Pancreas (tissue), 10 donors: ENCODE results near the gene TREX2. TPM values are rescaled to one million over a fixed set of nuclear protein-coding genes. Genes with fewer than 3 reads are reported as not detected.

Experiments used
- ATAC-seq, 4 donors: fragments of 200-7000 bp; cut with Tn5 transposase; one replicate each; pipeline versions ENCODE4 v1.8.0 to v1.9.1; 2020; ENCODE audit warnings: mild to moderate bottlenecking in 4 of 4, moderate library complexity in 4 of 4
- DNase-seq, 6 donors: peaks; one replicate each; pipeline ENCODE4 v3.0.0-alpha.2; 2020
- FAIRE-seq: peaks from 2 replicates; lab custom pipeline; 2012; peaks lifted over from hg19 to GRCh38; lab: Jason Lieb, UNC
- H3K27ac ChIP-seq, 4 donors: fragments of 200-600 bp; sonication (generic); 1 replicate in 3 of 4; 2 replicates in 1 of 4; pipeline versions ENCODE4 v1.5.0 to v1.8.0; 2020
- H3K27me3 ChIP-seq, 4 donors: fragments of 200-600 bp; one replicate each; pipeline ENCODE4 v1.8.0; 2021
- H3K36me3 ChIP-seq, 3 donors: fragments of 200-600 bp; sonication (generic) in 1 of 3; one replicate each; pipeline versions ENCODE4 v1.5.0 to v1.8.0; 2020 to 2021
- H3K4me1 ChIP-seq, 3 donors: fragments of 200-600 bp; one replicate each; pipeline ENCODE4 v1.8.0; 2021
- H3K4me3 ChIP-seq, 4 donors: fragments of 200-600 bp; sonication (generic) in 2 of 4; one replicate each; pipeline versions ENCODE4 v1.5.0 to v1.8.0; 2020 to 2021
- H3K9me3 ChIP-seq, 4 donors: fragments of 200-600 bp; one replicate each; pipeline ENCODE4 v1.8.0; 2021
- WGBS, 2 donors: extraction: QIAGEN DNeasy Blood & Tissue Kit; methylation state at CpG; one replicate each; pipeline ENCODE4 v1.1.7; 2013; 5-methylcytosine and 5-hydroxymethylcytosine counted together
- intact Hi-C, 3 donors: fragments of 100-400 bp; cut with DNase I; formaldehyde crosslinking; loops; one replicate each; pipeline versions ENCODE4 v1.11.1 to v1.14.2; 2022
- polyA plus RNA-seq, 2 donors: library from polyadenylated mRNA; stranded (reverse); fragments of 200-250 nt; gene quantifications; one replicate each; pipeline ENCODE4 v1.2.3, GENCODE V29; 2013
- total RNA-seq, 6 donors: library from RNA; stranded (reverse); fragmentation: NEBNext Ultra II Directional in 4 of 6; extraction: Animal tissue kit (Norgen Biotek cat#: 25700) in 4 of 6; gene quantifications; one replicate each; pipeline versions ENCODE4 v1.2.1 to v1.2.4, GENCODE V29; 2021 to 2023
- TF ChIP-seq, protein P1 (sequence below), 4 donors: fragments of 200-600 bp; sonication (generic) in 3 of 4; IDR thresholded peaks; one replicate each; pipeline versions ENCODE4 v1.5.0 to v1.8.0; 2021; ENCODE audit warnings: antibody characterized with exemption in 4 of 4
- donor health status: healthy with polysubstance abuse.
- donor health status: DM: no; HTN: no; CAD: no; lungs with moderate emphysema.
- donor health status: DM: no; HTN: no; CAD: no.
- donor health status: control.
- donor health status: control.
- donor health status: Bipolar disorder and iron deficiency.
- donor health status: DM: yes; HTN: yes; CAD: no.
- donor health status: DM: no; HTN: no; CAD: no.
- donor health status: DM: no; HTN: no; CAD: no.
- donor health status: DM: yes; HTN: yes; CAD: no.

TREX2 gene
- total and polyA plus RNA-seq, 8 donors: 0.19 to 0.91 (median 0.55) TPM; not detected in 1

- no peak overlapping the region for H3K4me3 ChIP-seq
- intact Hi-C loops: no loop called here
- H3K9me3 ChIP-seq: no peaks in the 10 kb centered on the region
- 47 to 58% methylated on average over 12 of the region's 12 CpGs for WGBS, 2 donors
- ATAC-seq (no peak), DNase-seq (no peak), FAIRE-seq (no peak)
- H3K27me3 ChIP-seq: peaks cover 0 to 7% (median 2%) of the 10 kb centered on the region in 4 donors
- no peaks in the 10 kb centered on the region for H3K4me1 ChIP-seq
- TF ChIP-seq, protein P1, sequence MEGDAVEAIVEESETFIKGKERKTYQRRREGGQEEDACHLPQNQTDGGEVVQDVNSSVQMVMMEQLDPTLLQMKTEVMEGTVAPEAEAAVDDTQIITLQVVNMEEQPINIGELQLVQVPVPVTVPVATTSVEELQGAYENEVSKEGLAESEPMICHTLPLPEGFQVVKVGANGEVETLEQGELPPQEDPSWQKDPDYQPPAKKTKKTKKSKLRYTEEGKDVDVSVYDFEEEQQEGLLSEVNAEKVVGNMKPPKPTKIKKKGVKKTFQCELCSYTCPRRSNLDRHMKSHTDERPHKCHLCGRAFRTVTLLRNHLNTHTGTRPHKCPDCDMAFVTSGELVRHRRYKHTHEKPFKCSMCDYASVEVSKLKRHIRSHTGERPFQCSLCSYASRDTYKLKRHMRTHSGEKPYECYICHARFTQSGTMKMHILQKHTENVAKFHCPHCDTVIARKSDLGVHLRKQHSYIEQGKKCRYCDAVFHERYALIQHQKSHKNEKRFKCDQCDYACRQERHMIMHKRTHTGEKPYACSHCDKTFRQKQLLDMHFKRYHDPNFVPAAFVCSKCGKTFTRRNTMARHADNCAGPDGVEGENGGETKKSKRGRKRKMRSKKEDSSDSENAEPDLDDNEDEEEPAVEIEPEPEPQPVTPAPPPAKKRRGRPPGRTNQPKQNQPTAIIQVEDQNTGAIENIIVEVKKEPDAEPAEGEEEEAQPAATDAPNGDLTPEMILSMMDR (IDR thresholded peaks at IDR 0.05): no peak
- H3K36me3 ChIP-seq: no peaks in the 10 kb centered on the region
- no peak overlapping the region for H3K27ac ChIP-seq
Observed at GRCh38 chrX:153416781-153417450, 28.9 kb downstream of the TREX2 start.

DNA sequence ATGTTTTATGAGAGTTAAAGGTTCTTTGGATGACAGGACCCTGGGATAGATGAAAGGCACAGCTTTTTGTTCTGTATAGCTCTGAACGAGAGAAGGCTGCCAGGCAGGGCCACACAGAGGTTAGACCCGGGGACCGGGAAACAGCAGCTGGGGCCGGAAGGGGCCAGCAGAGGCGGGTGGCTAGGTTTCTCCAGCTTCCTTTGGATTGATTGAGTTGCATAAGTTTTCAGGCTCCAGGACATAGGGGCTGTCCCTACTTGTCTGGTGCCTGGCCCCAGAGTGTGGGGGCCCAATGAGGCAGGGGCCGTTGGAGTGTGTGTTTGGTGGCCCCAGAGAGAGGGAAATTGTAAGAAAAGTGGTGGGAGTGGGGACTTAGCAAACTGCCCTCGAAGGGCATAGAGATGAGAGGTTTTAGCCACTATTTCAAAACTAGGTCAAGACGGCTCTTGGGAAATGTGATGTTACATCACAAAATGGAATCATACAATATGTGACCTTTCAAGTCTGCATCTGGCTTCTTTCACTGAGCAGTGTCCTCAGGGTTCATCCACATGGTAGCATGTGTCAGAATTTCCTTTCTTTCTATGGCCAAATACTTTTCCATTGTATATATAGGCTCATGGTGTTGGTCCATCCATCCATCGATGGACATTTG, 30.9 kb downstream of the TREX2 start:
- no peak for DNase-seq
- no peaks in the 10 kb centered on the region for H3K36me3 ChIP-seq
- WGBS, 2 donors: 62 to 67% methylated on average over 9 of the region's 9 CpGs
- FAIRE-seq: no peak
- peaks cover 0 to 7% (median 2%) of the 10 kb centered on the region in 4 donors for H3K27me3 ChIP-seq
- H3K4me3 ChIP-seq: no peak overlapping the region
- H3K27ac ChIP-seq: no peak overlapping the region
- no peaks in the 10 kb centered on the region for H3K4me1 ChIP-seq
- no peaks in the 10 kb centered on the region for H3K9me3 ChIP-seq
- no peak for ATAC-seq
- TF ChIP-seq, protein P1 (IDR thresholded peaks at IDR 0.05): no peak
- intact Hi-C loops: no loop called here

DNA sequence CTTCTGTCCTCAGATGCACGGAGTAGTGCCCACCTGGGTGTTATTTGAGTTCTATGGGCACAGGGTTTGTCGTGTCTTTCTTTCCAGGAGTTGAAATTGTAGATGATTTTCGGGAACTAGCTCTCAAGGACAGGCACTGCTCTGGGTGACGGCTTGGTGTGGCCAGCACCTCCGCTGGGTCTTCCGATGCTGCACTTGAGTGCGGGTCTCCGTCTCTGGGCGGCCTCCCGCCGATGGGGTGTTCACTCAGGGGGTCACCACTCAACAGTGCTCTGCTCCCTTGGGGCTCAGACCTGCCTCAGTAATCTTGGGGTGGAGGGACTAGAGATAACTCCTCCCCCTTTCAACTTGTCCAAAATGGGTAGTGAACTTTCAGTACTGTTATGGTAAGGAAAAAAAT, 32.1 kb downstream of the TREX2 start:
- Histone ChIP-seq H3K9me3 (no peaks in the 10 kb centered on the region), H3K4me1 (no peaks in the 10 kb centered on the region), H3K36me3 (no peaks in the 10 kb centered on the region), H3K27me3 (peaks cover 0 to 7% (median 2%) of the 10 kb centered on the region in 4 donors), H3K4me3 (no peak overlapping the region), H3K27ac (no peak overlapping the region)
- no peak for ATAC-seq
- intact Hi-C loops: no loop called here
- TF ChIP-seq, protein P1 (IDR thresholded peaks at IDR 0.05): no peak
- FAIRE-seq: no peak
- no peak for DNase-seq
- WGBS, 2 donors: 78 to 83% methylated on average over 11 of the region's 11 CpGs

- 70 to 75% methylated on average over 21 to 23 of the region's 23 CpGs for WGBS, 2 donors
Observed at GRCh38 chrX:153412746-153413720, 32.8 kb downstream of the TREX2 start.

More at GRCh38 chrX:153412746-153413720, 32.8 kb downstream of the TREX2 start:
- intact Hi-C loops: no loop called here
- H3K9me3 ChIP-seq: no peaks in the 10 kb centered on the region
- no peaks in the 10 kb centered on the region for H3K36me3 ChIP-seq
- no peaks in the 10 kb centered on the region for H3K4me1 ChIP-seq
- H3K4me3 ChIP-seq: no peak overlapping the region
- FAIRE-seq: no peak
- peaks cover 0 to 7% (median 0%) of the 10 kb centered on the region in 4 donors for H3K27me3 ChIP-seq
- no peak for ATAC-seq
- TF ChIP-seq, protein P1 (IDR thresholded peaks at IDR 0.05): no peak
- no peak overlapping the region for H3K27ac ChIP-seq
- DNase-seq: no peak
